ENCODE data around the gene ZNF160. TPM values are rescaled to one million over a fixed set of nuclear protein-coding genes. Genes with fewer than 3 reads are reported as not detected.

Gene ZNF160
- total and polyA plus RNA-seq, 2 experiments from 2014 or later, result 16.9 to 48.7 TPM

DNA sequence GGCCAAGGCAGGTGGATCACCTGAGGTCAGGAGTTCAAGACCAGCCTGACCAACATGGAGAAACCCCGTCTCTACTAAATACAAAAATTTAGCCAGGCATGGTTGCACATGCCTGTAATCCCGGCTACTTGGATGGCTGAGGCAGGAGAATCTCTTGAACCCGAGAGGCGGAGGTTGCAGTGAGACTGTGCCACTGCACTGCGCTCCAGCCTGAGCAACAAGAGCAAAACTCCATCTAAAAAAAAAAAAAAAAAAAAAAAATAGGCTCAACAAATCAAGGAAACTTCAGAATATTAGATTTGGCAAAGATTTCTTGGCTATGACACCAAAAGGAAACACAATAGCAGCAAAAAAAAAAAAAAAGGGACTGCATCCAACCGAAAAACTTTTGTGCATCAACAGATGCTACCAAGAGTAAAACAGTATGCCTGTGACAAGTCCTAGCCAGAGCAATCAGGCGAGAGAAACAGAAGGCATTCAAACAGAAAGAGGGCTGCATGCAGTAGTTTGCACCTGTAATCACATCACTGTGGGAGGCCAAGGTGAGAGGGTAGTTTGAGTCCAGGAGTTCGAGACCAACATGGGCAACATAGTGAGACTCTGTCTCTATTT lies 23.8 kb downstream of the ZNF160 start:
- no peak overlapping the region for H3K4me2 ChIP-seq
- Mint-ChIP-seq H3K4me3 (no peak overlapping the region), H3K9me3 (peaks cover 5% of the 10 kb centered on the region; the same call in 2 of the 3 replicates), H3K4me1 (peaks cover 7% of the 10 kb centered on the region), H3K27me3 (ENCODE audit: insufficient read depth, low read depth, poor library complexity) (peaks cover 4% of the 10 kb centered on the region), H3K27ac (no peak overlapping the region), H3K36me3 (ENCODE audit: low read depth) (peaks cover 54% of the 10 kb centered on the region)
- no peak overlapping the region for H3K4me3 ChIP-seq
- no peaks in the 10 kb centered on the region for H3F3A ChIP-seq (replicated peaks; ENCODE audit: low read depth)
- H3K79me2 ChIP-seq (replicated peaks; ENCODE audit: insufficient read depth), result peaks cover 21% of the 10 kb centered on the region; the same call in 1 of the 2 replicates
- no peaks in the 10 kb centered on the region for H3K27me3 ChIP-seq (ENCODE audit: insufficient read depth)
- no peak overlapping the region for H2AFZ ChIP-seq
- no peak overlapping the region for H3K27ac ChIP-seq (ENCODE audit: low read depth)
- peaks cover 11% of the 10 kb centered on the region; the same call in 1 of the 2 replicates for H4K20me1 ChIP-seq (replicated peaks; ENCODE audit: insufficient read depth)
- H3K36me3 ChIP-seq (ENCODE audit: insufficient read depth), result peaks cover 6% of the 10 kb centered on the region
- no peak for DNase-seq (ENCODE audit: low spot score)
- H3K9me2 ChIP-seq (ENCODE audit: insufficient read depth), result no peaks in the 10 kb centered on the region
- no peak for ATAC-seq
- no peaks in the 10 kb centered on the region for H3K4me1 ChIP-seq (ENCODE audit: insufficient read depth)
- TF ChIP-seq, protein P1, sequence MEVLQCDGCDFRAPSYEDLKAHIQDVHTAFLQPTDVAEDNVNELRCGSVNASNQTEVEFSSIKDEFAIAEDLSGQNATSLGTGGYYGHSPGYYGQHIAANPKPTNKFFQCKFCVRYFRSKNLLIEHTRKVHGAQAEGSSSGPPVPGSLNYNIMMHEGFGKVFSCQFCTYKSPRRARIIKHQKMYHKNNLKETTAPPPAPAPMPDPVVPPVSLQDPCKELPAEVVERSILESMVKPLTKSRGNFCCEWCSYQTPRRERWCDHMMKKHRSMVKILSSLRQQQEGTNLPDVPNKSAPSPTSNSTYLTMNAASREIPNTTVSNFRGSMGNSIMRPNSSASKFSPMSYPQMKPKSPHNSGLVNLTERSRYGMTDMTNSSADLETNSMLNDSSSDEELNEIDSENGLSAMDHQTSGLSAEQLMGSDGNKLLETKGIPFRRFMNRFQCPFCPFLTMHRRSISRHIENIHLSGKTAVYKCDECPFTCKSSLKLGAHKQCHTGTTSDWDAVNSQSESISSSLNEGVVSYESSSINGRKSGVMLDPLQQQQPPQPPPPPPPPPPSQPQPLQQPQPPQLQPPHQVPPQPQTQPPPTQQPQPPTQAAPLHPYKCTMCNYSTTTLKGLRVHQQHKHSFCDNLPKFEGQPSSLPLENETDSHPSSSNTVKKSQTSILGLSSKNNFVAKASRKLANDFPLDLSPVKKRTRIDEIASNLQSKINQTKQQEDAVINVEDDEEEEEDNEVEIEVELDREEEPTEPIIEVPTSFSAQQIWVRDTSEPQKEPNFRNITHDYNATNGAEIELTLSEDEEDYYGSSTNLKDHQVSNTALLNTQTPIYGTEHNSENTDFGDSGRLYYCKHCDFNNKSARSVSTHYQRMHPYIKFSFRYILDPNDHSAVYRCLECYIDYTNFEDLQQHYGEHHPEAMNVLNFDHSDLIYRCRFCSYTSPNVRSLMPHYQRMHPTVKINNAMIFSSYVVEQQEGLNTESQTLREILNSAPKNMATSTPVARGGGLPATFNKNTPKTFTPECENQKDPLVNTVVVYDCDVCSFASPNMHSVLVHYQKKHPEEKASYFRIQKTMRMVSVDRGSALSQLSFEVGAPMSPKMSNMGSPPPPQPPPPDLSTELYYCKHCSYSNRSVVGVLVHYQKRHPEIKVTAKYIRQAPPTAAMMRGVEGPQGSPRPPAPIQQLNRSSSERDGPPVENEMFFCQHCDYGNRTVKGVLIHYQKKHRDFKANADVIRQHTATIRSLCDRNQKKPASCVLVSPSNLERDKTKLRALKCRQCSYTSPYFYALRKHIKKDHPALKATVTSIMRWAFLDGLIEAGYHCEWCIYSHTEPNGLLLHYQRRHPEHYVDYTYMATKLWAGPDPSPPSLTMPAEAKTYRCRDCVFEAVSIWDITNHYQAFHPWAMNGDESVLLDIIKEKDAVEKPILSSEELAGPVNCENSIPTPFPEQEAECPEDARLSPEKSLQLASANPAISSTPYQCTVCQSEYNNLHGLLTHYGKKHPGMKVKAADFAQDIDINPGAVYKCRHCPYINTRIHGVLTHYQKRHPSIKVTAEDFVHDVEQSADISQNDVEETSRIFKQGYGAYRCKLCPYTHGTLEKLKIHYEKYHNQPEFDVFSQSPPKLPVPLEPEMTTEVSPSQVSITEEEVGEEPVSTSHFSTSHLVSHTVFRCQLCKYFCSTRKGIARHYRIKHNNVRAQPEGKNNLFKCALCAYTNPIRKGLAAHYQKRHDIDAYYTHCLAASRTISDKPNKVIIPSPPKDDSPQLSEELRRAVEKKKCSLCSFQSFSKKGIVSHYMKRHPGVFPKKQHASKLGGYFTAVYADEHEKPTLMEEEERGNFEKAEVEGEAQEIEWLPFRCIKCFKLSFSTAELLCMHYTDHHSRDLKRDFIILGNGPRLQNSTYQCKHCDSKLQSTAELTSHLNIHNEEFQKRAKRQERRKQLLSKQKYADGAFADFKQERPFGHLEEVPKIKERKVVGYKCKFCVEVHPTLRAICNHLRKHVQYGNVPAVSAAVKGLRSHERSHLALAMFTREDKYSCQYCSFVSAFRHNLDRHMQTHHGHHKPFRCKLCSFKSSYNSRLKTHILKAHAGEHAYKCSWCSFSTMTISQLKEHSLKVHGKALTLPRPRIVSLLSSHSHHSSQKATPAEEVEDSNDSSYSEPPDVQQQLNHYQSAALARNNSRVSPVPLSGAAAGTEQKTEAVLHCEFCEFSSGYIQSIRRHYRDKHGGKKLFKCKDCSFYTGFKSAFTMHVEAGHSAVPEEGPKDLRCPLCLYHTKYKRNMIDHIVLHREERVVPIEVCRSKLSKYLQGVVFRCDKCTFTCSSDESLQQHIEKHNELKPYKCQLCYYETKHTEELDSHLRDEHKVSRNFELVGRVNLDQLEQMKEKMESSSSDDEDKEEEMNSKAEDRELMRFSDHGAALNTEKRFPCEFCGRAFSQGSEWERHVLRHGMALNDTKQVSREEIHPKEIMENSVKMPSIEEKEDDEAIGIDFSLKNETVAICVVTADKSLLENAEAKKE (CRISPR knock-in tag; IDR thresholded peaks at IDR 0.05), result no peak
- TF ChIP-seq EZH2 (IDR thresholded peaks at IDR 0.05; ENCODE audit: low read depth, unreplicated experiment) (no peak), ZNF331 (CRISPR knock-in tag; IDR thresholded peaks at IDR 0.05; ENCODE audit: low read depth) (no peak), NANOG (IDR thresholded peaks at IDR 0.05; ENCODE audit: borderline replicate concordance) (no peak), JUNB (IDR thresholded peaks at IDR 0.05; ENCODE audit: unreplicated experiment) (no peak), ZNF114 (CRISPR knock-in tag; IDR thresholded peaks at IDR 0.05) (no peak), CREB1 (CRISPR knock-in tag; IDR thresholded peaks at IDR 0.05; ENCODE audit: low read depth) (no peak), STAT1 (IDR thresholded peaks at IDR 0.05; ENCODE audit: unreplicated experiment) (no peak), POLR2AphosphoS5 (IDR thresholded peaks at IDR 0.05; ENCODE audit: low read depth) (no peak), EZH2phosphoT487 (IDR thresholded peaks at IDR 0.05; ENCODE audit: unreplicated experiment) (no peak)
- TF ChIP-seq, protein P2, sequence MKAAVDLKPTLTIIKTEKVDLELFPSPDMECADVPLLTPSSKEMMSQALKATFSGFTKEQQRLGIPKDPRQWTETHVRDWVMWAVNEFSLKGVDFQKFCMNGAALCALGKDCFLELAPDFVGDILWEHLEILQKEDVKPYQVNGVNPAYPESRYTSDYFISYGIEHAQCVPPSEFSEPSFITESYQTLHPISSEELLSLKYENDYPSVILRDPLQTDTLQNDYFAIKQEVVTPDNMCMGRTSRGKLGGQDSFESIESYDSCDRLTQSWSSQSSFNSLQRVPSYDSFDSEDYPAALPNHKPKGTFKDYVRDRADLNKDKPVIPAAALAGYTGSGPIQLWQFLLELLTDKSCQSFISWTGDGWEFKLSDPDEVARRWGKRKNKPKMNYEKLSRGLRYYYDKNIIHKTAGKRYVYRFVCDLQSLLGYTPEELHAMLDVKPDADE (IDR thresholded peaks at IDR 0.05), result no peak
- TF ChIP-seq, protein P3, sequence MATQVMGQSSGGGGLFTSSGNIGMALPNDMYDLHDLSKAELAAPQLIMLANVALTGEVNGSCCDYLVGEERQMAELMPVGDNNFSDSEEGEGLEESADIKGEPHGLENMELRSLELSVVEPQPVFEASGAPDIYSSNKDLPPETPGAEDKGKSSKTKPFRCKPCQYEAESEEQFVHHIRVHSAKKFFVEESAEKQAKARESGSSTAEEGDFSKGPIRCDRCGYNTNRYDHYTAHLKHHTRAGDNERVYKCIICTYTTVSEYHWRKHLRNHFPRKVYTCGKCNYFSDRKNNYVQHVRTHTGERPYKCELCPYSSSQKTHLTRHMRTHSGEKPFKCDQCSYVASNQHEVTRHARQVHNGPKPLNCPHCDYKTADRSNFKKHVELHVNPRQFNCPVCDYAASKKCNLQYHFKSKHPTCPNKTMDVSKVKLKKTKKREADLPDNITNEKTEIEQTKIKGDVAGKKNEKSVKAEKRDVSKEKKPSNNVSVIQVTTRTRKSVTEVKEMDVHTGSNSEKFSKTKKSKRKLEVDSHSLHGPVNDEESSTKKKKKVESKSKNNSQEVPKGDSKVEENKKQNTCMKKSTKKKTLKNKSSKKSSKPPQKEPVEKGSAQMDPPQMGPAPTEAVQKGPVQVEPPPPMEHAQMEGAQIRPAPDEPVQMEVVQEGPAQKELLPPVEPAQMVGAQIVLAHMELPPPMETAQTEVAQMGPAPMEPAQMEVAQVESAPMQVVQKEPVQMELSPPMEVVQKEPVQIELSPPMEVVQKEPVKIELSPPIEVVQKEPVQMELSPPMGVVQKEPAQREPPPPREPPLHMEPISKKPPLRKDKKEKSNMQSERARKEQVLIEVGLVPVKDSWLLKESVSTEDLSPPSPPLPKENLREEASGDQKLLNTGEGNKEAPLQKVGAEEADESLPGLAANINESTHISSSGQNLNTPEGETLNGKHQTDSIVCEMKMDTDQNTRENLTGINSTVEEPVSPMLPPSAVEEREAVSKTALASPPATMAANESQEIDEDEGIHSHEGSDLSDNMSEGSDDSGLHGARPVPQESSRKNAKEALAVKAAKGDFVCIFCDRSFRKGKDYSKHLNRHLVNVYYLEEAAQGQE (IDR thresholded peaks at IDR 0.05; ENCODE audit: unreplicated experiment), result no peak
- TF ChIP-seq, protein P4, sequence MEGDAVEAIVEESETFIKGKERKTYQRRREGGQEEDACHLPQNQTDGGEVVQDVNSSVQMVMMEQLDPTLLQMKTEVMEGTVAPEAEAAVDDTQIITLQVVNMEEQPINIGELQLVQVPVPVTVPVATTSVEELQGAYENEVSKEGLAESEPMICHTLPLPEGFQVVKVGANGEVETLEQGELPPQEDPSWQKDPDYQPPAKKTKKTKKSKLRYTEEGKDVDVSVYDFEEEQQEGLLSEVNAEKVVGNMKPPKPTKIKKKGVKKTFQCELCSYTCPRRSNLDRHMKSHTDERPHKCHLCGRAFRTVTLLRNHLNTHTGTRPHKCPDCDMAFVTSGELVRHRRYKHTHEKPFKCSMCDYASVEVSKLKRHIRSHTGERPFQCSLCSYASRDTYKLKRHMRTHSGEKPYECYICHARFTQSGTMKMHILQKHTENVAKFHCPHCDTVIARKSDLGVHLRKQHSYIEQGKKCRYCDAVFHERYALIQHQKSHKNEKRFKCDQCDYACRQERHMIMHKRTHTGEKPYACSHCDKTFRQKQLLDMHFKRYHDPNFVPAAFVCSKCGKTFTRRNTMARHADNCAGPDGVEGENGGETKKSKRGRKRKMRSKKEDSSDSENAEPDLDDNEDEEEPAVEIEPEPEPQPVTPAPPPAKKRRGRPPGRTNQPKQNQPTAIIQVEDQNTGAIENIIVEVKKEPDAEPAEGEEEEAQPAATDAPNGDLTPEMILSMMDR (conservative IDR thresholded peaks at IDR 0.05; ENCODE audit: low read depth in 2 of 2), result no peak
